Kidney epithelial cell (primary cell): Measurements from ENCODE around the gene HEPACAM2. TPM values are rescaled to one million over a fixed set of nuclear protein-coding genes. Genes with fewer than 3 reads are reported as not detected.

Experiments
- DNase-seq: peaks from one replicate; pipeline ENCODE4 v3.0.0-alpha.2; 2010; ENCODE audit warnings: low read depth
- H3K27me3 ChIP-seq: 2 replicates; pipeline ENCODE4 v1.6.0; 2011; ENCODE audit warnings: low read length; ENCODE audit not compliant: control insufficient read depth, insufficient read depth
- H3K36me3 ChIP-seq: 2 replicates; pipeline ENCODE4 v1.5.1; 2011; ENCODE audit warnings: low read length; ENCODE audit not compliant: control insufficient read depth, insufficient read depth
- H3K4me3 ChIP-seq: 2 replicates; pipeline ENCODE4 v1.5.1; 2011; ENCODE audit warnings: low read depth, mild to moderate bottlenecking, control low read depth, low read length
- CTCF ChIP-seq: IDR thresholded peaks from 2 replicates; pipeline ENCODE4 v1.5.1; 2011; ENCODE audit warnings: mild to moderate bottlenecking, moderate library complexity, low read length, control low read depth, inconsistent platforms; ENCODE audit not compliant: insufficient read depth, poor library complexity, severe bottlenecking
- total RNA-seq: library from RNA; depleted of rRNA; stranded (reverse); fragments of >200 nt; gene quantifications from 2 replicates; pipeline ENCODE4 v1.2.3, GENCODE V29; 2015

HEPACAM2 gene
- total RNA-seq, 1 donor from 2014 or later: 0.08 TPM

- H3K36me3 ChIP-seq: no peaks in the 10 kb centered on the region
- H3K27me3 ChIP-seq: no peaks in the 10 kb centered on the region
- H3K4me3 ChIP-seq: no peak overlapping the region
- DNase-seq: no peak
- TF ChIP-seq CTCF: no peak
Measured at GRCh38 chr7:93172683-93173082, 53.6 kb downstream of the HEPACAM2 start.

- Histone ChIP-seq H3K36me3 (no peaks in the 10 kb centered on the region), H3K4me3 (no peak overlapping the region), H3K27me3 (no peaks in the 10 kb centered on the region)
- no peak for TF ChIP-seq CTCF
- no peak for DNase-seq
Measured at GRCh38 chr7:93171606-93172226, 54.6 kb downstream of the HEPACAM2 start.

GRCh38 chr7:93165447-93165846 is 60.8 kb downstream of the HEPACAM2 start:
- H3K27me3 ChIP-seq: no peaks in the 10 kb centered on the region
- no peaks in the 10 kb centered on the region for H3K36me3 ChIP-seq
- H3K4me3 ChIP-seq: no peak overlapping the region
- TF ChIP-seq CTCF: no peak
- DNase-seq: no peak

- no peak for DNase-seq
- Histone ChIP-seq H3K36me3 (no peaks in the 10 kb centered on the region), H3K27me3 (no peaks in the 10 kb centered on the region), H3K4me3 (no peak overlapping the region)
- TF ChIP-seq CTCF: no peak
Measured at GRCh38 chr7:93164766-93165165, 61.5 kb downstream of the HEPACAM2 start.

- H3K4me3 ChIP-seq: no peak overlapping the region
- DNase-seq: no peak
- no peaks in the 10 kb centered on the region for H3K27me3 ChIP-seq
- no peak for TF ChIP-seq CTCF
- no peaks in the 10 kb centered on the region for H3K36me3 ChIP-seq
Measured at GRCh38 chr7:93161181-93161762, 65.0 kb downstream of the HEPACAM2 start.

GRCh38 chr7:93160410-93160809 is 65.9 kb downstream of the HEPACAM2 start:
- no peak for TF ChIP-seq CTCF
- H3K36me3 ChIP-seq: no peaks in the 10 kb centered on the region
- DNase-seq: no peak

More at GRCh38 chr7:93160410-93160809, 65.9 kb downstream of the HEPACAM2 start:
- Histone ChIP-seq H3K27me3 (no peaks in the 10 kb centered on the region), H3K4me3 (no peak overlapping the region)
